SU-DHL-6 (cell line): ENCODE data around the gene MZB1.

Source experiments
- H2AFZ ChIP-seq: fragments of 200-600 bp; sonication (generic); 2 replicates; pipeline ENCODE4 v1.6.1; 2014; ENCODE audit warnings: low read depth, mild to moderate bottlenecking, moderate library complexity, mixed read lengths, antibody characterized with exemption, low read length; ENCODE audit not compliant: severe bottlenecking
- H3F3A ChIP-seq: fragments of 200-600 bp; shearing (Covaris generic); 2 replicates; pipeline ENCODE4 v1.6.0; 2016; ENCODE audit warnings: antibody characterized with exemption, mild to moderate bottlenecking; ENCODE audit not compliant: insufficient read depth
- H3K27ac ChIP-seq: fragments of 200-600 bp; sonication (generic); 2 replicates; pipeline ENCODE4 v1.5.1; 2016; ENCODE audit warnings: low read depth, mild to moderate bottlenecking, low read length, moderate library complexity, mixed read lengths
- H3K27me3 ChIP-seq: fragments of 200-600 bp; sonication (generic), shearing (Covaris generic); 2 replicates; pipeline ENCODE4 v1.6.0; 2014; ENCODE audit warnings: mild to moderate bottlenecking, low read length
- H3K36me3 ChIP-seq: fragments of 200-600 bp; sonication (generic); 2 replicates; pipeline ENCODE4 v1.6.1; 2014; ENCODE audit warnings: mild to moderate bottlenecking, low read length, mixed read lengths
- H3K4me2 ChIP-seq: fragments of 300-600, 200-600 bp; shearing (Covaris generic), sonication (generic); 2 replicates; pipeline ENCODE4 v1.6.0; 2014; ENCODE audit warnings: low read length, low read depth, mild to moderate bottlenecking; ENCODE audit not compliant: poor library complexity, severe bottlenecking
- H3K4me3 ChIP-seq: fragments of 200-600 bp; sonication (generic); 2 replicates; pipeline ENCODE4 v1.5.1; 2014; ENCODE audit warnings: antibody characterized with exemption, low read length, mild to moderate bottlenecking, mixed read lengths; ENCODE audit not compliant: insufficient read depth, poor library complexity, severe bottlenecking
- H3K79me2 ChIP-seq: fragments of 200-600 bp; sonication (generic); 2 replicates; pipeline ENCODE4 v1.6.1; 2014; ENCODE audit warnings: mild to moderate bottlenecking, low read length, moderate library complexity; ENCODE audit not compliant: insufficient read depth
- H3K9ac ChIP-seq: fragments of 200-600 bp; sonication (generic); 2 replicates; pipeline ENCODE4 v1.7.0; 2014; ENCODE audit warnings: mild to moderate bottlenecking, low read length
- H3K9me2 ChIP-seq: fragments of 200-600 bp; sonication (generic); replicated peaks from 2 replicates; pipeline ENCODE4 v1.6.1; 2014; ENCODE audit warnings: low read length; ENCODE audit not compliant: insufficient read depth
- H3K9me3 ChIP-seq: fragments of 200-600 bp; sonication (generic); 2 replicates; pipeline ENCODE4 v1.6.1; 2014; ENCODE audit warnings: low read length, mixed read lengths; ENCODE audit not compliant: insufficient read depth
- H4K20me1 ChIP-seq: fragments of 200-600 bp; sonication (generic); 2 replicates; pipeline ENCODE4 v1.6.1; 2014; ENCODE audit warnings: low read depth, mild to moderate bottlenecking, antibody characterized with exemption, low read length, moderate library complexity, mixed read lengths
- CTCF ChIP-seq: fragments of 200-600 bp; sonication (generic); IDR thresholded peaks from one replicate; pipeline ENCODE4 v1.5.1; 2017; ENCODE audit warnings: antibody characterized with exemption, mild to moderate bottlenecking, low read length, moderate library complexity; ENCODE audit not compliant: insufficient read depth, poor library complexity, severe bottlenecking
- EZH2phosphoT487 ChIP-seq: fragments of 200-600 bp; sonication (generic), shearing (Covaris generic); conservative IDR thresholded peaks from 2 replicates; pipeline ENCODE4 v1.6.1; 2018; ENCODE audit warnings: mild to moderate bottlenecking, antibody characterized with exemption, low read length, moderate library complexity, mixed read lengths

The MZB1 gene

GRCh38 chr5:139416651-139417050 lies 26.9 kb upstream of the MZB1 start:
- no peaks in the 10 kb centered on the region for H3K79me2 ChIP-seq

DNA sequence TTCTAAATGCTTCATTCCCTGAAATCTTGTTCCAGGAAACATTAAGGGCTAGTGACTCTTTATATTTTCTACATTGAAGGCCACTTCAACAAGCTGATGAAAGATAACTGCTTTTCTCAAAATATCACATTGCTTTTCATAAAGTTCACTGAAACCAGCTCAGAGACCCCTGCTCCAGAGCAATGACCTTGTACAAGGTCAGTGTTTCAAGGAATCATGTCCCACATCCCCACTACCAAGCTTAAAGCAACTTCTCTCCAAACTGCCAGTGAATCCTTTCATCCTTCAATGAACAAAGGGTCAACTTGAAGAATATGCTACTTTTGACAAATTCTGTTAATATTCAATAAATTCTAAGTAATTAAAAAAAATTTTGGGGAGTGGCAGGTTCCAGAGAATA lies 26.2 kb upstream of the MZB1 start:
- H3K4me3 ChIP-seq: no peak overlapping the region
- no peaks in the 10 kb centered on the region for H3K27me3 ChIP-seq
- H3K36me3 ChIP-seq: no peaks in the 10 kb centered on the region
- H3F3A ChIP-seq: no peaks in the 10 kb centered on the region
- no peak overlapping the region for H2AFZ ChIP-seq
- no peak overlapping the region for H3K9ac ChIP-seq
- no peaks in the 10 kb centered on the region for H3K9me2 ChIP-seq
- TF ChIP-seq EZH2phosphoT487 (no peak), CTCF (no peak)
- no peaks in the 10 kb centered on the region for H4K20me1 ChIP-seq
- H3K9me3 ChIP-seq: no peaks in the 10 kb centered on the region
- H3K4me2 ChIP-seq: no peak overlapping the region
- H3K79me2 ChIP-seq: no peaks in the 10 kb centered on the region
- H3K27ac ChIP-seq: no peak overlapping the region

More at GRCh38 chr5:139416651-139417050, 26.9 kb upstream of the MZB1 start:
- Histone ChIP-seq H3K4me3 (no peak overlapping the region), H3K9me3 (no peaks in the 10 kb centered on the region), H3K9me2 (no peaks in the 10 kb centered on the region), H3K36me3 (no peaks in the 10 kb centered on the region), H3K27ac (no peak overlapping the region), H4K20me1 (no peaks in the 10 kb centered on the region), H2AFZ (no peak overlapping the region), H3K4me2 (no peak overlapping the region), H3K9ac (no peak overlapping the region), H3K27me3 (no peaks in the 10 kb centered on the region), H3F3A (no peaks in the 10 kb centered on the region)
- no peak for TF ChIP-seq EZH2phosphoT487
- TF ChIP-seq CTCF: no peak

DNA sequence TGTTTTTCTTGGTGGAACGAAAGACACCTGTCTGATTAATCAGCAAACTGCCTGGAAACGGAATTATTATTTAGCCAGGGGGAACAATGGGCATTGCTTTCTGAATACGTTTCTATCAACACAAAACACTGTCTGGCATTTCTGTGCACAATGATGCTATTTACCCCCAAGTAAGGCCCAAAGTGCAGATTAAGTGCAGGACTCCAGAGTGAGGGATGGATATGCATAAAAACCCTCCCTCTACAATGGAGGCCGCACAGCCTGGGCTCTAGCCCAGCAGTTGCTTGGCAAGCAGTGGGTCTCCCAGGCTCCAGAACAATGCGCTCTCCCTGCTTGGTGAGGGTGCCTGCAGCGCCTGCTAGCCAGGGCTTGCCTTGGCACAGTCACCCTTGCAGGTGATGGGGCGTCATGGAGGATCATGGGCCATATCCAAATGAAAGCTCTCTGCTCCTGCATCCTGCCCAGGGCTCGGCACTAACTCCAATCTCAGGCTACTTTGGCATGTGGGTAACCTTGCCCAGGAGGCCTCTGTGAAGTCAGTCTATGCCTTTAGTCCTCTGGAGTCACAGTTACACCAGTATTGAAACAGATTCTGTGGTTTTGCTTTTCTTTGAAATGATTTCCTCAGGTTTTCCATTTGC lies 25.6 kb upstream of the MZB1 start:
- no peak overlapping the region for H3K4me3 ChIP-seq
- no peak overlapping the region for H3K27ac ChIP-seq

More for the DNA sequence above, 25.6 kb upstream of the MZB1 start:
- Histone ChIP-seq H4K20me1 (no peaks in the 10 kb centered on the region), H3F3A (no peaks in the 10 kb centered on the region), H3K9me3 (no peaks in the 10 kb centered on the region), H3K4me2 (no peak overlapping the region), H3K27me3 (no peaks in the 10 kb centered on the region), H3K9ac (no peak overlapping the region), H3K79me2 (no peaks in the 10 kb centered on the region), H3K36me3 (no peaks in the 10 kb centered on the region), H2AFZ (no peak overlapping the region), H3K9me2 (no peaks in the 10 kb centered on the region)
- TF ChIP-seq EZH2phosphoT487 (no peak), CTCF (no peak)
